Nephron (organoid): ENCODE measurements around the gene NAGK.
A peak's percentile ranks its signal among the peaks of the same experiment; 100 is the strongest.
"Not testable (repeated sequence)": the region's sequence is repeated elsewhere in the genome, so short reads cannot be mapped to it uniquely, and the experiment has no call there.

Experiments
- H3K27ac Mint-ChIP-seq, 3 experiments: 2 replicates each; pipeline ENCODE4 v1.8.0; 2020; ENCODE audit warnings: mixed read lengths in 3 of 3, mild to moderate bottlenecking in 2 of 3, moderate library complexity in 1 of 3
- H3K27me3 Mint-ChIP-seq: 2 replicates; pipeline ENCODE4 v1.8.0; 2021; ENCODE audit warnings: low read depth, mild to moderate bottlenecking, moderate library complexity, mixed read lengths
- H3K36me3 Mint-ChIP-seq: 2 replicates; pipeline ENCODE4 v1.8.0; 2020; ENCODE audit warnings: low read depth, mixed read lengths
- H3K4me1 Mint-ChIP-seq: 2 replicates; pipeline ENCODE4 v1.8.0; 2020; ENCODE audit warnings: mixed read lengths
- H3K4me3 Mint-ChIP-seq, 3 experiments: 2 replicates each; pipeline ENCODE4 v1.8.0; 2020; ENCODE audit warnings: mild to moderate bottlenecking in 3 of 3, mixed read lengths in 3 of 3, moderate library complexity in 2 of 3
- H3K9me3 Mint-ChIP-seq: 2 replicates; pipeline ENCODE4 v1.8.0; 2020; ENCODE audit warnings: mixed read lengths
- TF ChIP-seq, protein P1 (sequence below), 3 experiments: fragments of 200-600 bp; sonication (generic); IDR thresholded peaks; one replicate each; pipeline ENCODE4 v1.5.0; 2021; ENCODE audit warnings: antibody characterized with exemption in 3 of 3; ENCODE audit not compliant: unreplicated experiment in 3 of 3

NAGK gene

DNA sequence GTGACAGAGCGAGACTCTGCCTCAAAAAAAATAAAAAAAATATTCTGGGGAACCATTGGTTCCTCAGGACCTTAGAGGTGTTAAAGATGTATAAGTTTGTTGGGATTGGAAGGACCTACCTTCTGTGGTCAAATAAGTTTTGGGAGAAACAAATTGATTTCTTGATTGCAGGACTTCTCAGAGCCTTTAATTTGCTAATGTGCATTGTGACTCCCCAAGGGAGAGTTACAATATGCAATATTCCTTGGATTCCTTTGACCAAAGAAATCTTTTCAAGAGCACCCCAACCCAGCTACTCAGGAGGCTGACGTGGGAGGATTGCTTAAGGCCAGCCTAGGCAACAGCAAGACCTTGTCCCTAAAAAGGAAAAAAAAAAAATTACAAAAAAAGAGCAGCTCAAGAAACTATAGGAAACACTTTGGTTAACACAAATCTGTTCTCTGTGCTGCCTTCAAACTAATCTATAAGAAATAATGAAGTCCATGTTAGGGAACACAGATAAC is 6.5 kb downstream of the NAGK start:
- Mint-ChIP-seq H3K4me1 (peaks cover 15% of the 10 kb centered on the region), H3K27ac (no peak overlapping the region), H3K4me3 (no peak overlapping the region), H3K27me3 (no peaks in the 10 kb centered on the region), H3K36me3 (peaks cover 53% of the 10 kb centered on the region), H3K9me3 (no peaks in the 10 kb centered on the region)
- TF ChIP-seq, protein P1, sequence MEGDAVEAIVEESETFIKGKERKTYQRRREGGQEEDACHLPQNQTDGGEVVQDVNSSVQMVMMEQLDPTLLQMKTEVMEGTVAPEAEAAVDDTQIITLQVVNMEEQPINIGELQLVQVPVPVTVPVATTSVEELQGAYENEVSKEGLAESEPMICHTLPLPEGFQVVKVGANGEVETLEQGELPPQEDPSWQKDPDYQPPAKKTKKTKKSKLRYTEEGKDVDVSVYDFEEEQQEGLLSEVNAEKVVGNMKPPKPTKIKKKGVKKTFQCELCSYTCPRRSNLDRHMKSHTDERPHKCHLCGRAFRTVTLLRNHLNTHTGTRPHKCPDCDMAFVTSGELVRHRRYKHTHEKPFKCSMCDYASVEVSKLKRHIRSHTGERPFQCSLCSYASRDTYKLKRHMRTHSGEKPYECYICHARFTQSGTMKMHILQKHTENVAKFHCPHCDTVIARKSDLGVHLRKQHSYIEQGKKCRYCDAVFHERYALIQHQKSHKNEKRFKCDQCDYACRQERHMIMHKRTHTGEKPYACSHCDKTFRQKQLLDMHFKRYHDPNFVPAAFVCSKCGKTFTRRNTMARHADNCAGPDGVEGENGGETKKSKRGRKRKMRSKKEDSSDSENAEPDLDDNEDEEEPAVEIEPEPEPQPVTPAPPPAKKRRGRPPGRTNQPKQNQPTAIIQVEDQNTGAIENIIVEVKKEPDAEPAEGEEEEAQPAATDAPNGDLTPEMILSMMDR (IDR thresholded peaks at IDR 0.05; ENCODE audit: unreplicated experiment in 3 of 3) = no peak

DNA sequence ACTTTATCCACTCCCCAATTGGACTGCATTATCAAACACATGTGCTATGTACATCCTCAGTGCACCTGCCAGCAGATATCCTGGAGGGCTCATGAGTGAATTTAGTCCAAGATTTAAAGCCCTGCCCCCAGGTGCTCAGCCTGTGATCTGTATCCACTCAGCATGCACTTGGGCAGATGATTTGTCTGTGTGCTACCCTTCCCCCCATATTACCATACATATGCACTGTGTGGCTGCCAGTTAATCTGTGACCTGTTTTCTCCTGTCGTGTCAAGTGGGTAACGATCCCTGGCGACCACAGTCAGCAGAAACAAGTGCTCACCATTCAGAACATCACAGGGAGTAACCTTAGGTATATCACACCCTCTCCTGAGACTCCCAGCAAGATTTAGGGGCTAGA is 10.2 kb downstream of the NAGK start:
- Mint-ChIP-seq H3K9me3 (no peaks in the 10 kb centered on the region), H3K27ac (peak overlapping the region in 1 of 3 experiments; percentile 68), H3K4me1 (no peaks in the 10 kb centered on the region), H3K4me3 (no peak overlapping the region), H3K36me3 (peaks cover 31% of the 10 kb centered on the region), H3K27me3 (no peaks in the 10 kb centered on the region)
- TF ChIP-seq, protein P1 (IDR thresholded peaks at IDR 0.05; ENCODE audit: unreplicated experiment in 3 of 3) = no peak

DNA sequence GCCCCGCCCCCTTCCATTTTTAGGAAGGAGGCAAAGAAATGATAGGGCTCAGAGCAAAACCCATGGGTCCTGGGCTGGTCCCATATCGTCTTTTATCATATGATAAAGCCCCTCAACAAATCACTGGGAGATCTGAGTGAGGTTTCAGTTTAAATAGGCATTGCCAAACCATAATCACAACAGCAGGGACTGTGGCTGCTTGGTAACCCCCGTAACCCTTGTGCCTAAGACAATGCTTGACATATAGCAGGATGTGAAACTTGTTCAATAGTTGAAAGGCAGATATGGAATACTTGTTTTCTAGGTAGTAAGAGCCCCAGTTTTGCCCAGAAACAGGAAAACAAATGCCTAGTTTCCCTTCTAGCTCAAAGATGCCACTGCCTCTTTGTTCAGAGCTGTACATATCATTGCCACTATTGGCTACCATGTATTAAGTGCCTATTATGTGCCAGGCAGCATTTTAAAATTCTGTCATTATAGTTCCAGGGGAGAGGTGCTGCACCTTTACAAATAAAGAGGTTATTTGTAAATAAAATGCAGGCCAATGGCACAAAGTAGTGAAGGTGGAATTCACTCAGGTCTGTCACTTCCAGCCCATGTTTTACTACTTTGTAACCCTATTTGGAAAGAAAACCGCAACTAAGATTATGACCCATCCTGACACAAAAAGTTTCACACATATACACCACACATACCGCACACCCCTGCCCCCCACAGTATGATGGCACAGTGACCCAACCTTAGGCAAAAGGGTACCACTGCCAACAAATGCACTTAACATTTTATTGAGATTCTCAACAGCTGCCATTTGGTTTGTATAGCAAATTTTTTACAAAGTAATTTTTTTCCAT is 14.2 kb downstream of the NAGK start:
- Mint-ChIP-seq H3K27me3 (peaks cover 22% of the 10 kb centered on the region), H3K4me1 (peaks cover 10% of the 10 kb centered on the region), H3K9me3 (no peaks in the 10 kb centered on the region), H3K27ac (no peak overlapping the region), H3K36me3 (peaks cover 11% of the 10 kb centered on the region), H3K4me3 (no peak overlapping the region)
- TF ChIP-seq, protein P1 (IDR thresholded peaks at IDR 0.05; ENCODE audit: unreplicated experiment in 3 of 3) = no peak

DNA sequence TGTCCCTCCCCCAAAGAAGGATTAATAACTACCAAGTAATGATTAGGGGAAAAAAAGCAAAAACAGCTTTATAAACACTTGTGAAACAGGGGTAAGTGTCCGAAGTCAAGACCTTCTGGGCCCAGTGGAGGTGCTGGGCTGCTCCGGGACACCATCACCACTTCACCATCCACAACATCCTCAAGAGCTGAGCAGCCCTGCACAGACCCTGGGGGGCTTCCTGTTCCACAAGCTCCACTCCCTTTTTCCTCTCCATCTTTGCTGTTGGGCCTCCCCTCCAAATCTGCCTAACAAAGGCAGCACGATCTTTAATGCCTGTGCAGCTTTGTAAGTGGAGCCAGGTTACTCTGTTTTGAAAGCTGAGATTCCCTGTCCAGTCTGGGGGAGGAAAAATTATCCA is 14.8 kb downstream of the NAGK start:
- not testable (repeated sequence) for H3K36me3 Mint-ChIP-seq, H3K9me3 Mint-ChIP-seq, H3K27ac Mint-ChIP-seq, H3K4me1 Mint-ChIP-seq, H3K4me3 Mint-ChIP-seq
- H3K27me3 Mint-ChIP-seq = peaks cover 28% of the 10 kb centered on the region

DNA sequence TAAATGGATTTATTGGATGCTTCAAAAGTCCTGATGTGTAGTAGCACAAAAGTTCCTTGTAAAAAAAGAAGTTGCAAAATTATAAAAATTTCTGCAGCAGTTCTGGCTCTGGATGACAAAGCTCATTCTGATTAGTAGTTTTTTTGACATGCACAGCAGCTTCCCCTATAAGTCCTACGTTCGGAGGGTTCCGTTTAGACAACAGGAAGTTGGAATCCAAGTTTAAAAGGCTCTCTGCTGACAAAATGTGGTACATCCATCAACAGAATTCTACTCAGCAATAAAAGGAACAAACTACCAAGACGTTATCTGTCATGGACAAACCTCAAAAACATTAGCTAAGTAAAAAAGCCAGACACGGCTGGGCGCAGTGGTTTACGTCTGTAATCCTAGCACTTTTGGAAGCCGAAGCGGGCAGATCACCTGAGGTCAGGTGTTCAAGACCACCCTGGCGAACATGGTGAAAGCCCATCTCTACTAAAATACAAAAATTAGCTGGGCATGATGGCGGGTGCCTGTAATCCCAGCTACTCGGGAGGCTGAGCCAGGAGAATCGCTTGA is 15.4 kb downstream of the NAGK start:
- H3K27me3 Mint-ChIP-seq = peaks cover 33% of the 10 kb centered on the region
- H3K27ac Mint-ChIP-seq, H3K4me1 Mint-ChIP-seq, H3K36me3 Mint-ChIP-seq, H3K9me3 Mint-ChIP-seq, H3K4me3 Mint-ChIP-seq: not testable (repeated sequence)

DNA sequence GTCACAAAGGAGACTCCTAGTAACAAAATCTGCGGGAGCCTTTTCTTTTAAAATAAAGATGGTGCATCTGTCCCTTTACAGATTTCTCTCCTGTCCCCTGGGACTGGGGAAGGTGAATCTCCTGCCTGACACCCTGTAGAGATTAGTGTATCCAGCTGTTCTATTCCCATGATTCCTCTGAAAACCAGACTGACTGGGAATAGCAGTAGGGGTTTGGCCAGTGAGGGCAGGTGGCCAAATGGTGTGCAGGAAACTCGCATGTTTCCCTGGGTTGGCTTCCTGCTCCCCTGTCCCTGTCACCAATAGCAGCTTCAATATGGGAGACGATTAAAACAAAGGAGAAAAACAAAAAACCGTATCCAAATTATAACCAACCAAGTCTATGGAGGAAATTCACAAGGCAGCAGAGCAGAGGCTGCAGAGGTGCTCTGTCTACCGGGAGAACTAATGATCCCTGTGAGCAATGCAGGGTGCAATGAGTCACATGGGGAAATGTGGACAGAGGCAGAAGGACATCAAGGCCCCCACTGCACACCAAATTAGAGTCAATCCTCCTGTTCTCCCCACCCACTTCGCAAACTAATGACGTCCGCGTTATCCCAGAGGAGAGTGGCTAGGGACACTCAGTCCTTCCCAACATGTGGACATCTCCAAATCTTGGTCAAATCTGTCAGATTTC is 17.0 kb downstream of the NAGK start:
- peaks cover 44% of the 10 kb centered on the region for H3K27me3 Mint-ChIP-seq
- H3K27ac Mint-ChIP-seq = not testable (repeated sequence)

DNA sequence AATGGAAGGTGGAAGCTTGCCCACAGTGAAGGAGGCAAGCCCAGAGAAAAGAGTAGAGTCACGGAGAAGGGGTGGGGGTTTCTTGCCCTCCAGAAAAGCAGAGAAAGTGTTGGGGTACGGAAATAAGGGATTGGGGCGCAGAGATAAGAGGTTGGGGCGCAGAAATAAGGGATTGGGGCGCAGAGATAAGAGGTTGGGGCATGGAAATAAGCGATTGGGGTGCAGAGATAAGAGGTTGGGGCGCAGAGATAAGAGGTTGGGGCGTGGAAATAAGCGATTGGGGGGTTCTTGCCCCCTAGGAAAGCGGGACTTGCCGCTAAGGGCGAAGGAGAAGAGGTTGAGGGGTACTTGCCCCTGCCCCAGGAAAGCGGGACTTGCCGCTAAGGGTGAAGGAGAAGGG is 21.0 kb downstream of the NAGK start:
- H3K4me1 Mint-ChIP-seq, H3K4me3 Mint-ChIP-seq, H3K27ac Mint-ChIP-seq, H3K36me3 Mint-ChIP-seq, H3K9me3 Mint-ChIP-seq: not testable (repeated sequence)
- H3K27me3 Mint-ChIP-seq = peaks cover 47% of the 10 kb centered on the region

More for the DNA sequence above, 17.0 kb downstream of the NAGK start:
- not testable (repeated sequence) for H3K4me1 Mint-ChIP-seq, H3K36me3 Mint-ChIP-seq, H3K4me3 Mint-ChIP-seq, H3K9me3 Mint-ChIP-seq

DNA sequence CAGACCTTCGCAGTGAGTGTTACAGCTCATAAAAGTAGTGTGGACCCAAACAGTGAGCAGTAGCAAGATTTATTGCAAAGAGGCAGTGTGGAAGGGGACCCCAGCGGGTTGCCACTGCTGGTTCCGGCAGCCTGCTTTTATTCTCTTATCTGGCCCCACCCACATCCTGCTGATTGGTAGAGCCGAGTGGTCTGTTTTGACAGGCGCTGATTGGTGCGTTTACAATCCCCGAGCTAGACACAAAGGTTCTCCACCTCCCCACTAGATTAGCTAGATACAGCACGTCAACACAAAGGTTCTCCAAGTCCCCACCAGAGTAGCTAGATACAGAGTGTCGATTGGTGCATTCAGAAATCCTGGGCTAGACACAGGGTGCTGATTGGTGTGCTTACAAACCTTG is 23.4 kb downstream of the NAGK start:
- H3K4me3 Mint-ChIP-seq, H3K36me3 Mint-ChIP-seq, H3K27ac Mint-ChIP-seq, H3K9me3 Mint-ChIP-seq, H3K4me1 Mint-ChIP-seq: not testable (repeated sequence)
- H3K27me3 Mint-ChIP-seq = peaks cover 34% of the 10 kb centered on the region

DNA sequence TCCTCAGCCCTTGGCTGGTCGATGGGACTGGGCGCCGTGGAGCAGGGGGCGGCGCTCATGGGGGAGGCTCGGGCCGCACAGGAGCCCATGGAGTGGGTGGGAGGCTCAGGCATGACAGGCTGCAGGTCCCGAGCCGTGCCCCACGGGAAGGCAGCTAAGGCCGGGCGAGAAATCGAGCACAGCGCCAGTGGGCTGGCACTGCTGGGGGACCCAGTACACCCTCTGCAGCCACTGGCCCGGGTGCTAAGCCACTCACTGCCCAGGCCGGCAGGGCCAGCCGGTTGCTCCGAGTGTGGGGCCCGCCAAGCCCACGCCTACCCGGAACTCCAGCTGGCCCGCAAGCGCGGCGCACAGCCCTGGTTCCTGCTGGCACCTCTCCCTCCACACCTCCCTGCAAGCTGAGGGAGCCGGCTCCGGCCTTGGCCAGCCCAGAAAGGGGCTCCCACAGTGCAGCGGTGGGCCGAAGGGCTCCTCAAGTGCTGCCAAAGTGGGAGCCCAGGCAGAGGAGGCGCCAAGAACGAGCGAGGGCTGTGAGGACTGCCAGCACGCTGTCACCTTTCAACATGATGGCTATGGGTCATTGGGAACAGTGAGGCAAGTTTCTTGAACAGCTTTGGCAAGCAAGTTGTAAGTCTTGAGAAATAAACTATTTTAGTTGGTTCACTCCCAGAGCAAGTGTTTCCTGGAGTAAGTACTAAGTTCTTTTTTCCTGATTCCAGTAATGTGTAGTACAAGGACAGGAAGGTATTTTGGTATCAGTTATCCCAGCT is 24.2 kb downstream of the NAGK start:
- not testable (repeated sequence) for H3K36me3 Mint-ChIP-seq, H3K4me3 Mint-ChIP-seq
- peaks cover 25% of the 10 kb centered on the region for H3K27me3 Mint-ChIP-seq

More for the DNA sequence above, 24.2 kb downstream of the NAGK start:
- H3K27ac Mint-ChIP-seq, H3K4me1 Mint-ChIP-seq, H3K9me3 Mint-ChIP-seq: not testable (repeated sequence)
